ENCODE measurements around the gene HSPA1L. TPM values are rescaled to one million over a fixed set of nuclear protein-coding genes. Genes with fewer than 3 reads are reported as not detected.
A peak's percentile ranks its signal among the peaks of the same experiment; 100 is the strongest.

HSPA1L gene
- total and polyA plus RNA-seq, 3 experiments from 2014 or later: 3.0 to 3.8 (median 3.5) TPM

- CTCF ChIA-PET: interaction anchor here (1.0 to 2.6 kb wide), 5 partner anchors 8 to 178 kb away, joined by 3 to 9 read pairs (median 3); partner anchors contain the start of gene NEU1
- Histone ChIP-seq H3K4me3 (ENCODE audit: low read length) (peak overlapping the region; percentile 73), H3K36me3 (ENCODE audit: insufficient read depth, low read length) (peaks cover 33% of the 10 kb centered on the region), H3K9me3 (ENCODE audit: low read length) (no peaks in the 10 kb centered on the region), H3K4me1 (ENCODE audit: insufficient read depth, low read length) (peaks cover 50% of the 10 kb centered on the region), H3K27me3 (ENCODE audit: insufficient read depth, low read length, poor library complexity, severe bottlenecking) (no peaks in the 10 kb centered on the region), H3K27ac (ENCODE audit: low read depth, low read length) (peak overlapping the region; percentile 94)
- Mint-ChIP-seq H3K27me3 (no peaks in the 10 kb centered on the region), H3K4me3 (peak overlapping the region; percentile 89 to 100 (median 95)), H3K36me3 (peaks cover 10 to 63% (median 14%) of the 10 kb centered on the region in 3 donors), H3K4me1 (peaks cover 40 to 51% (median 45%) of the 10 kb centered on the region in 3 donors), H3K27ac (peak overlapping the region; percentile 61 to 100 (median 98)), H3K9me3 (no peaks in the 10 kb centered on the region)
- POLR2A ChIA-PET: interaction anchor here (0.5 to 2.3 kb wide), 5 partner anchors 27 to 678 kb away, joined by 3 to 12 read pairs (median 4); partner anchors contain the start of genes EHMT2 and NEU1
- no peak for DNase-seq
Measured at GRCh38 chr6:31836047-31836473, 21.0 kb upstream of the HSPA1L start.

- H3K4me3 ChIP-seq (ENCODE audit: low read length): peak overlapping the region; percentile 73
- H3K4me1 Mint-ChIP-seq: peaks cover 54 to 66% (median 59%) of the 10 kb centered on the region in 3 donors
- H3K9me3 ChIP-seq (ENCODE audit: low read length): no peaks in the 10 kb centered on the region
Measured at GRCh38 chr6:31834367-31835250, 19.5 kb upstream of the HSPA1L start.

GRCh38 chr6:31831350-31832215 lies 16.5 kb upstream of the HSPA1L start:
- H3K27me3 Mint-ChIP-seq: peaks cover 0 to 4% of the 10 kb centered on the region in 2 donors
- Histone ChIP-seq H3K27me3 (ENCODE audit: insufficient read depth, low read length, poor library complexity, severe bottlenecking) (no peaks in the 10 kb centered on the region), H3K9me3 (ENCODE audit: low read length) (no peaks in the 10 kb centered on the region), H3K36me3 (ENCODE audit: insufficient read depth, low read length) (no peaks in the 10 kb centered on the region), H3K27ac (ENCODE audit: low read depth, low read length) (peak overlapping the region; percentile 71), H3K4me1 (ENCODE audit: insufficient read depth, low read length) (peaks cover 31% of the 10 kb centered on the region), H3K4me3 (ENCODE audit: low read length) (peak overlapping the region; percentile 76)
- ChIA-PET CTCF (interaction anchor here (0.7 to 4.2 kb wide), 14 partner anchors 9 to 285 kb away, joined by 3 to 71 read pairs (median 4); partner anchors contain the start of genes ATP6V1G2, BAG6, DDAH2 and LSM2), POLR2A (interaction anchor here (0.7 to 1.0 kb wide), 2 partner anchors 17 to 151 kb away, joined by 3 to 7 read pairs; partner anchors contain the start of gene LY6G5C)
- peaks cover 0 to 33% (median 0%) of the 10 kb centered on the region in 3 donors for H3K36me3 Mint-ChIP-seq
- peak overlapping the region in 5 of 8 donors; percentile 29 to 87 (median 78) for H3K27ac Mint-ChIP-seq
- H3K4me1 Mint-ChIP-seq: peaks cover 45 to 46% (median 45%) of the 10 kb centered on the region in 3 donors
- peak overlapping the region; percentile 87 to 97 (median 92) for H3K4me3 Mint-ChIP-seq
- DNase-seq: no peak
- no peaks in the 10 kb centered on the region for H3K9me3 Mint-ChIP-seq

More at GRCh38 chr6:31834367-31835250, 19.5 kb upstream of the HSPA1L start:
- peaks cover 29% of the 10 kb centered on the region for H3K36me3 ChIP-seq (ENCODE audit: insufficient read depth, low read length)
- H3K27ac ChIP-seq (ENCODE audit: low read depth, low read length): peak overlapping the region; percentile 94
- Mint-ChIP-seq H3K27me3 (no peaks in the 10 kb centered on the region), H3K27ac (peak overlapping the region; percentile 94 to 100 (median 98)), H3K4me3 (peak overlapping the region; percentile 89 to 100 (median 95)), H3K36me3 (peaks cover 10 to 53% (median 12%) of the 10 kb centered on the region in 3 donors), H3K9me3 (no peaks in the 10 kb centered on the region)
- ChIA-PET POLR2A (interaction anchor here (0.5 to 2.3 kb wide), 9 partner anchors 28 to 1150 kb away, joined by 3 to 12 read pairs (median 4); partner anchors contain the start of genes EHMT2, GPANK1, LSM2 and MPIG6B), CTCF (interaction anchor here (0.9 to 2.6 kb wide), 4 partner anchors 9 to 39 kb away, joined by 3 to 9 read pairs (median 4); partner anchors contain the start of genes LSM2 and NEU1)
- no peaks in the 10 kb centered on the region for H3K27me3 ChIP-seq (ENCODE audit: insufficient read depth, low read length, poor library complexity, severe bottlenecking)
- H3K4me1 ChIP-seq (ENCODE audit: insufficient read depth, low read length): peaks cover 54% of the 10 kb centered on the region
- DNase-seq: peak; percentile 64 to 86 (median 75)

GRCh38 chr6:31830886-31831335 lies 15.8 kb upstream of the HSPA1L start:
- ChIA-PET CTCF (interaction anchor here (0.8 to 4.2 kb wide), 23 partner anchors 13 to 285 kb away, joined by 3 to 71 read pairs (median 5); partner anchors contain the start of genes ATP6V1G2, BAG6, DDAH2 and GPANK1), POLR2A (interaction anchor here (0.7 to 1.5 kb wide), 4 partner anchors 91 to 251 kb away, joined by 3 to 7 read pairs (median 4); partner anchors contain the start of genes ABHD16A, LY6G5C and MSH5)
- peaks cover 0 to 26% (median 0%) of the 10 kb centered on the region in 3 donors for H3K36me3 Mint-ChIP-seq
- H3K27me3 ChIP-seq (ENCODE audit: insufficient read depth, low read length, poor library complexity, severe bottlenecking): no peaks in the 10 kb centered on the region
- peak overlapping the region; percentile 78 to 96 (median 88) for H3K27ac Mint-ChIP-seq
- H3K36me3 ChIP-seq (ENCODE audit: insufficient read depth, low read length): no peaks in the 10 kb centered on the region
- peaks cover 0 to 4% of the 10 kb centered on the region in 2 donors for H3K27me3 Mint-ChIP-seq
- H3K4me1 ChIP-seq (ENCODE audit: insufficient read depth, low read length): peaks cover 28% of the 10 kb centered on the region
- H3K4me3 Mint-ChIP-seq: peak overlapping the region; percentile 87 to 97 (median 92)
- peak overlapping the region; percentile 71 for H3K27ac ChIP-seq (ENCODE audit: low read depth, low read length)
- peaks cover 41 to 44% (median 42%) of the 10 kb centered on the region in 3 donors for H3K4me1 Mint-ChIP-seq
- no peaks in the 10 kb centered on the region for H3K9me3 ChIP-seq (ENCODE audit: low read length)
- H3K4me3 ChIP-seq (ENCODE audit: low read length): peak overlapping the region; percentile 76
- DNase-seq: no peak
- H3K9me3 Mint-ChIP-seq: no peaks in the 10 kb centered on the region

GRCh38 chr6:31829633-31830283 lies 14.7 kb upstream of the HSPA1L start:
- Mint-ChIP-seq H3K27me3 (peaks cover 0 to 4% of the 10 kb centered on the region in 2 donors), H3K4me3 (peak overlapping the region; percentile 87 to 97 (median 92)), H3K4me1 (peaks cover 38 to 46% (median 42%) of the 10 kb centered on the region in 3 donors), H3K27ac (peak overlapping the region; percentile 16 to 96 (median 87)), H3K36me3 (peaks cover 0 to 19% (median 0%) of the 10 kb centered on the region in 3 donors), H3K9me3 (no peaks in the 10 kb centered on the region)
- H3K27me3 ChIP-seq (ENCODE audit: insufficient read depth, low read length, poor library complexity, severe bottlenecking): no peaks in the 10 kb centered on the region
- H3K4me1 ChIP-seq (ENCODE audit: insufficient read depth, low read length): peaks cover 27% of the 10 kb centered on the region
- ChIA-PET CTCF (interaction anchor here (0.7 to 4.2 kb wide), 40 partner anchors 12 to 1597 kb away, joined by 3 to 71 read pairs (median 4); partner anchors contain the start of genes ATP6V1G2, BAG6, C6orf47 and DDAH2), POLR2A (interaction anchor here (0.6 to 1.5 kb wide), 10 partner anchors 15 to 1589 kb away, joined by 3 to 8 read pairs (median 6); partner anchors contain the start of genes ABHD16A, DDAH2, HSPA1A and HSPA1L)
- no peaks in the 10 kb centered on the region for H3K9me3 ChIP-seq (ENCODE audit: low read length)
- H3K4me3 ChIP-seq (ENCODE audit: low read length): peak overlapping the region; percentile 76
- H3K36me3 ChIP-seq (ENCODE audit: insufficient read depth, low read length): no peaks in the 10 kb centered on the region
- peak overlapping the region; percentile 71 for H3K27ac ChIP-seq (ENCODE audit: low read depth, low read length)
- DNase-seq: peak in 2 of 5 donors; percentile 51 to 55

- H3K4me1 Mint-ChIP-seq: peaks cover 41 to 54% (median 43%) of the 10 kb centered on the region in 3 donors
- H3K27me3 ChIP-seq (ENCODE audit: insufficient read depth, low read length, poor library complexity, severe bottlenecking): no peaks in the 10 kb centered on the region
- peak within 1 kb of the TSS; percentile 89 for H3K27ac ChIP-seq (ENCODE audit: low read depth, low read length)
- H3K27me3 Mint-ChIP-seq: peaks cover 0 to 4% of the 10 kb centered on the region in 2 donors
- no peaks in the 10 kb centered on the region for H3K36me3 ChIP-seq (ENCODE audit: insufficient read depth, low read length)
- H3K36me3 Mint-ChIP-seq: peaks cover 0 to 13% (median 0%) of the 10 kb centered on the region in 3 donors
- peak within 1 kb of the TSS; percentile 87 to 99 (median 96) for H3K4me3 Mint-ChIP-seq
- peak within 1 kb of the TSS; percentile 71 for H3K4me3 ChIP-seq (ENCODE audit: low read length)
- H3K4me1 ChIP-seq (ENCODE audit: insufficient read depth, low read length): peaks cover 27% of the 10 kb centered on the region
- no peaks in the 10 kb centered on the region for H3K9me3 ChIP-seq (ENCODE audit: low read length)
- H3K27ac Mint-ChIP-seq: peak within 1 kb of the TSS; percentile 94 to 99 (median 96)
- ChIA-PET CTCF (interaction anchor here (0.8 to 3.2 kb wide), 10 partner anchors 10 to 119 kb away, joined by 3 to 20 read pairs (median 4); partner anchors contain the start of genes DDAH2 and LSM2), POLR2A (interaction anchor here (0.8 to 1.7 kb wide), 14 partner anchors 10 to 1212 kb away, joined by 3 to 7 read pairs (median 4); partner anchors contain the start of genes C6orf47, GPANK1, HSPA1A and HSPA1L)
- DNase-seq: peak; percentile 69 to 92 (median 81)
- no peaks in the 10 kb centered on the region for H3K9me3 Mint-ChIP-seq
Measured at GRCh38 chr6:31827286-31828079, 12.4 kb upstream of the HSPA1L start, which contains the start of gene HSPA1B. Gene HSPA1B (plus strand): TSS chr6:31827738. CDS start chr6:31827951, 213 bp downstream.
